ENCODE results near the gene FCSK. TPM values are rescaled to one million over a fixed set of nuclear protein-coding genes. Genes with fewer than 3 reads are reported as not detected.

FCSK gene
- total and polyA plus RNA-seq, 2 experiments from 2014 or later: 15.7 to 25.9 TPM

DNA sequence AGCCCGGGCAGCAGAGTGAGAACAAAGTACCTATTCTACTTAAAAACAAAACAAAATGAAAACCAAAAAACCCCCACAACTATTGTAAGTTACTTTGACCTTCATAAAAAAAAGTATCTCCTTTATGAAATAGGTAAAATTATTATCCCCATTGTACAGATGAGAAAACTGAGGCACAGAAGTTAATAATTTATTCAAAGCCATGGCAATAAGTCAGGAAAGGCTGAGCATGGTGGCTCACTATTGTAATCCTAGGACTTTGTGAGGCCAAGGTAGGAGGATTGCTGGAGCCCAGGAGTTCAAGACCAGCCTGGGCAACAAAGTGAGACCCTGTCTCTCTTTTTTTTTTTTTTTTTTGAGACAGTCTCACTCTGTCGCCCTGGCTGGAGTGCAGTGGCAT lies 30.5 kb downstream of the FCSK start:
- no peak for DNase-seq (ENCODE audit: low spot score)
- no peak overlapping the region for H2AFZ ChIP-seq
- TF ChIP-seq EZH2 (IDR thresholded peaks at IDR 0.05; ENCODE audit: borderline replicate concordance) (no peak), EZH2phosphoT487 (IDR thresholded peaks at IDR 0.05; ENCODE audit: low read depth, severe bottlenecking, unreplicated experiment) (no peak)
- TF ChIP-seq, protein P1, sequence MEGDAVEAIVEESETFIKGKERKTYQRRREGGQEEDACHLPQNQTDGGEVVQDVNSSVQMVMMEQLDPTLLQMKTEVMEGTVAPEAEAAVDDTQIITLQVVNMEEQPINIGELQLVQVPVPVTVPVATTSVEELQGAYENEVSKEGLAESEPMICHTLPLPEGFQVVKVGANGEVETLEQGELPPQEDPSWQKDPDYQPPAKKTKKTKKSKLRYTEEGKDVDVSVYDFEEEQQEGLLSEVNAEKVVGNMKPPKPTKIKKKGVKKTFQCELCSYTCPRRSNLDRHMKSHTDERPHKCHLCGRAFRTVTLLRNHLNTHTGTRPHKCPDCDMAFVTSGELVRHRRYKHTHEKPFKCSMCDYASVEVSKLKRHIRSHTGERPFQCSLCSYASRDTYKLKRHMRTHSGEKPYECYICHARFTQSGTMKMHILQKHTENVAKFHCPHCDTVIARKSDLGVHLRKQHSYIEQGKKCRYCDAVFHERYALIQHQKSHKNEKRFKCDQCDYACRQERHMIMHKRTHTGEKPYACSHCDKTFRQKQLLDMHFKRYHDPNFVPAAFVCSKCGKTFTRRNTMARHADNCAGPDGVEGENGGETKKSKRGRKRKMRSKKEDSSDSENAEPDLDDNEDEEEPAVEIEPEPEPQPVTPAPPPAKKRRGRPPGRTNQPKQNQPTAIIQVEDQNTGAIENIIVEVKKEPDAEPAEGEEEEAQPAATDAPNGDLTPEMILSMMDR (IDR thresholded peaks at IDR 0.05; ENCODE audit: poor library complexity): no peak
- H4K20me1 ChIP-seq (ENCODE audit: insufficient read depth, poor library complexity, severe bottlenecking): no peaks in the 10 kb centered on the region
- no peaks in the 10 kb centered on the region for H3K9me2 ChIP-seq (replicated peaks; ENCODE audit: insufficient read depth)
- 98% methylated on average over 2 of the region's 2 CpGs for WGBS (ENCODE audit: low lambda C conversion rate, missing lambda C conversion rate)
- no peaks in the 10 kb centered on the region for H3K27me3 ChIP-seq
- H3K9me3 ChIP-seq (ENCODE audit: low read depth): no peaks in the 10 kb centered on the region
- no peaks in the 10 kb centered on the region for H3K36me3 ChIP-seq (replicated peaks; ENCODE audit: insufficient read depth, low read depth)
- H3K79me2 ChIP-seq: no peaks in the 10 kb centered on the region
- no peak overlapping the region for H3K4me3 ChIP-seq
- no peak overlapping the region for H3K4me2 ChIP-seq
- no peak overlapping the region for H3K27ac ChIP-seq
- H3K4me1 ChIP-seq (ENCODE audit: insufficient read depth): no peaks in the 10 kb centered on the region

DNA sequence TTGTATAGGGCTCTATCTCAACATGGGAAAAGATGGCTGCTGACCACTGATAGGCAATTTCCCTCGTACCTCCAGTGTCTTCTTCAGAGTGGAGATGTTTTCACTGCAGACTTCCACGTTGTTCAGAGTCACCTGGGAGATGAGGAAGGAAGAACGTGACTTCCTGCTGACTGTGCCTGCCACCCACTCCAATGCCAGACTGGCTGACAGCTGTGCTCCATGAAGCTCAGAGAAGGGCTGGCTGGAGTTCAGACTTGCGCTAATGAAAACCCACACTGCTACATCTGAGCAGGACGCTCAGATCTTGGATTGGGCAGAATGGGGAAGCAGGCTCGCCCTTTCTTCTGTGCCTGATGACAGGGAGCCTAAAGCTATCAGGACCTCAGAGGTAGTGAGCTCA lies 35.9 kb downstream of the FCSK start:
- Histone ChIP-seq H3K4me2 (no peak overlapping the region), H3K4me1 (ENCODE audit: insufficient read depth) (no peaks in the 10 kb centered on the region), H4K20me1 (ENCODE audit: insufficient read depth, poor library complexity, severe bottlenecking) (no peaks in the 10 kb centered on the region), H3K4me3 (no peak overlapping the region), H3K79me2 (no peaks in the 10 kb centered on the region), H3K27ac (no peak overlapping the region), H3K27me3 (no peaks in the 10 kb centered on the region), H2AFZ (no peak overlapping the region), H3K36me3 (replicated peaks; ENCODE audit: insufficient read depth, low read depth) (no peaks in the 10 kb centered on the region), H3K9me2 (replicated peaks; ENCODE audit: insufficient read depth) (no peaks in the 10 kb centered on the region), H3K9me3 (ENCODE audit: low read depth) (no peaks in the 10 kb centered on the region)
- TF ChIP-seq EZH2phosphoT487 (IDR thresholded peaks at IDR 0.05; ENCODE audit: low read depth, severe bottlenecking, unreplicated experiment): no peak
- TF ChIP-seq, protein P1 (IDR thresholded peaks at IDR 0.05; ENCODE audit: poor library complexity): no peak
- TF ChIP-seq EZH2 (IDR thresholded peaks at IDR 0.05; ENCODE audit: borderline replicate concordance): no peak
- 98% methylated on average over 6 of the region's 6 CpGs for WGBS (ENCODE audit: low lambda C conversion rate, missing lambda C conversion rate)
- DNase-seq (ENCODE audit: low spot score): no peak

DNA sequence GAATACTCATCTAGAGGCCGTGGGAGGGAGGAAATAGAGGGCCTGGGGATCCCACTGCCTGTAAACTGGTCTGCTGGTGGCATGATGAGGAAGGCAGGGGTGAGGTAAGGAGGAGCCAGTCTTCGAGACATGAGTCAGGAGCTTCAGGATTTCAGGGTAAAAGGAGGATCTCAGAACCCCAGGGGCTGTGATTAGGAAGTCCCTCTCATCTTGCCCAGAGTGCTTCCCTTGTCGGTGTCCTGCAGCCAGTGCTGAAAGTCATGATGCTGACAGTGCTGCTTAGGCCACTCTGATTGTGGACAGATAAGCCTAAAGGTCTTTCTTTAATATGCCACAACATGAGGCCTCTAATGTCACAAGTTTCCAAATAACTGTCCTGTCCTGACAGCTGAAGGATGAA lies 39.4 kb downstream of the FCSK start:
- no peak overlapping the region for H3K27ac ChIP-seq
- no peaks in the 10 kb centered on the region for H4K20me1 ChIP-seq (ENCODE audit: insufficient read depth, poor library complexity, severe bottlenecking)
- no peak for DNase-seq (ENCODE audit: low spot score)
- H3K79me2 ChIP-seq: no peaks in the 10 kb centered on the region
- WGBS (ENCODE audit: low lambda C conversion rate, missing lambda C conversion rate): 90% methylated on average over 3 of the region's 3 CpGs
- no peaks in the 10 kb centered on the region for H3K9me3 ChIP-seq (ENCODE audit: low read depth)
- H3K9me2 ChIP-seq (replicated peaks; ENCODE audit: insufficient read depth): no peaks in the 10 kb centered on the region
- no peak overlapping the region for H3K4me2 ChIP-seq
- H3K4me1 ChIP-seq (ENCODE audit: insufficient read depth): no peaks in the 10 kb centered on the region
- H3K27me3 ChIP-seq: no peaks in the 10 kb centered on the region
- TF ChIP-seq, protein P1 (IDR thresholded peaks at IDR 0.05; ENCODE audit: poor library complexity): no peak
- no peak overlapping the region for H3K4me3 ChIP-seq
- no peaks in the 10 kb centered on the region for H3K36me3 ChIP-seq (replicated peaks; ENCODE audit: insufficient read depth, low read depth)
- H2AFZ ChIP-seq: no peak overlapping the region

DNA sequence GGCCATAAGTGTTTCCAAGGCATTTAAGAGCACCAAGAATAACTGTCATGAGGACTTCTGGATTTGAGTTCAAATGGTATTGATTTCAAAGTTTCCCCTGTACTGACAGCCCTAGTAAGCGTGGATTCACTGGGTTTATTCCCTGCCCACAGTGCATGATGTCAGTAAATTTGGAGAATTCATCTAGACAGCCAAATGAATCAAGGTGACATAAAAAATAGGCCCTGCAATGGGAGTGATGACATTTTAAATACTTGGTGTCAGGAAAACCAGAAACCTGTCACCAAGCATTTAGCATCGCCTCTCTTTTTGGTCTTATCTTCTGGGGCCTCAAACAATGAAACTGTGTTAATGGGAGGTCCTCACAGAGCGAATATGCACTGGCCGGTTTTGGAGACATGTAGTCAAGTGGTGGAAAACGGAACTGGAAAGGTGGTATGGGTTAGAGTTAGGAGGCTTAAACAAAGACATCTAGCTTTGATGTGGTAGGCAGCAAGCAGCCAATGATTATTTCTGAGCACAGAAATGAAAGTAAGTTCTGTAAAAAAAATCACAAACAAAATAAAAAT lies 39.9 kb downstream of the FCSK start:
- 68% methylated on average over 5 of the region's 5 CpGs for whole genome bisulfite sequencing (ENCODE audit: low lambda C conversion rate, missing lambda C conversion rate)

More for the DNA sequence above, 39.9 kb downstream of the FCSK start:
- Histone ChIP-seq H3K9me3 (ENCODE audit: low read depth) (no peaks in the 10 kb centered on the region), H3K79me2 (no peaks in the 10 kb centered on the region), H3K27me3 (no peaks in the 10 kb centered on the region), H3K4me1 (ENCODE audit: insufficient read depth) (no peaks in the 10 kb centered on the region), H3K27ac (no peak overlapping the region), H3K36me3 (replicated peaks; ENCODE audit: insufficient read depth, low read depth) (no peaks in the 10 kb centered on the region), H4K20me1 (ENCODE audit: insufficient read depth, poor library complexity, severe bottlenecking) (no peaks in the 10 kb centered on the region), H3K9me2 (replicated peaks; ENCODE audit: insufficient read depth) (no peaks in the 10 kb centered on the region), H2AFZ (no peak overlapping the region), H3K4me3 (no peak overlapping the region), H3K4me2 (no peak overlapping the region)
- TF ChIP-seq, protein P1 (IDR thresholded peaks at IDR 0.05; ENCODE audit: poor library complexity): no peak
- TF ChIP-seq EZH2phosphoT487 (IDR thresholded peaks at IDR 0.05; ENCODE audit: low read depth, severe bottlenecking, unreplicated experiment) (no peak), EZH2 (IDR thresholded peaks at IDR 0.05; ENCODE audit: borderline replicate concordance) (no peak)
- DNase-seq (ENCODE audit: low spot score): no peak

Data from hepatocyte (in vitro differentiated cells).